Activated CD8-positive, alpha-beta memory T cell treated with anti-CD3 and anti-CD28 coated beads, Interleukin-2, amount 50 U/mL, for 4 hours (primary cell): ENCODE data around the gene ESR1.
"Not testable (repeated sequence)": the region's sequence is repeated elsewhere in the genome, so short reads cannot be mapped to it uniquely, and the experiment has no call there.

Experiments used
- DNase-seq: peaks from one replicate; pipeline ENCODE4 v3.0.0-alpha.2; 2020

ESR1 gene

DNA sequence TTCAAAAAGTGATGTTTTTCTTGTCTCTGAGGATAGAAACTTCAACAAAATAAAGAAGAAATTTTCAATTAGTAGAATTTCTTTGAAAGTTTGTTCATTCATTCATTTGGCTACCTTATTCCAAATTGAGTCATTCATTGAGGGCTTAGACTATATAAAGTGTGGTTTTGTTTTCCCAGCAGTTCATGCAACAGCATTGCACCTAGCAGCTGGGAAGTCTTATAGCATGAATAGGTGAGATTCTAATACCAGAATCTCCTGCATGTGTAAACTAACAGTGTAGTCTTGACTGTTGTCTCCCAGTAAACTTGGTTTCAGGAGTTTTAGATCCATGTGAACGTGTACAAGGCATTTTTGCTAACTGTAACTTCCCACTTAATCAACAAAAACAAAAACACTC lies 7.1 kb downstream of the ESR1 start:
- DNase-seq, result no peak

DNA sequence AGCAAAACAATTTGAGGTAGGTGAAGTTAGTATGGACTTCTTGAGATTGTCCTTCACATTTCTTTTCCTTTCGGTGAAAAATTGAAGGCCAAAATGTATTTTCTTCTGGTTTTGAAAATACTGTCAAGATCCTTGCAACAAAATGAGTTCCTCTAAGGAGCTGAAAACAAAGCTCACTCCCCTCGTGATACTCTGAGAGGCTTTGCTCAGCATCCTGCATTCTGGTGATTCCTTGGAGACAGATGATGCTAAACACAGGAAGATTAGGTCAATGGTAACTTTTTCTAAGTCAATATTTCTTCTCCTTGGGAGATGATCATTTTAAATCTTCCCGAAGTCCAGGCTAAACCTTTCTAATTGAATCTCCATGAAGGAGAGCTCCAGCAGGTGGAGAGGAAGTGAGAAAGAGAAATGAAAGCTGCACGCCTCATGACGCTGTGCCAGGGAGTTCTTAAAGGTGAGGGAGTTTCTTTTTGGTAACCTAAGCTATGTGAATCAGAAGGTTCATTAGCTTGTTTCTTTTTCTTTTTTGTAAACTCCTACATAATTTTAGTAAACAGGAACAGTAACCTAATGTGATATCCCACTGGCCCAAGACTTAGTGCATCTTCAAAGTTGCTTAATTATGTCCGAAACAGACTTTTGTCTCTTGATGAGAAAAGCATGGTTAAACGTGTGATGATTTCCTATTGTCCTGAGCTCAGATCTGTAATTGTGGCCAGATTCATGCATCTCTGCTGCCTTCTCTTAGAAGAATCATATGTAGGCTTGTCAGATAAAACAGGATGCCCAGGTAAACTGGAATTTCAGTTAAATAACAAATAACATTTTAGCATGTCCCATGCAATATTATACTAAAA lies 15.0 kb downstream of the ESR1 start:
- no peak for DNase-seq

GRCh38 chr6:151826517-151827142 lies 19.1 kb downstream of the ESR1 start:
- DNase-seq, result no peak

- DNase-seq, result no peak
Measured at GRCh38 chr6:151832710-151833109, 25.2 kb downstream of the ESR1 start.

- DNase-seq, result no peak
Measured at GRCh38 chr6:151835396-151835795, 27.9 kb downstream of the ESR1 start.

DNA sequence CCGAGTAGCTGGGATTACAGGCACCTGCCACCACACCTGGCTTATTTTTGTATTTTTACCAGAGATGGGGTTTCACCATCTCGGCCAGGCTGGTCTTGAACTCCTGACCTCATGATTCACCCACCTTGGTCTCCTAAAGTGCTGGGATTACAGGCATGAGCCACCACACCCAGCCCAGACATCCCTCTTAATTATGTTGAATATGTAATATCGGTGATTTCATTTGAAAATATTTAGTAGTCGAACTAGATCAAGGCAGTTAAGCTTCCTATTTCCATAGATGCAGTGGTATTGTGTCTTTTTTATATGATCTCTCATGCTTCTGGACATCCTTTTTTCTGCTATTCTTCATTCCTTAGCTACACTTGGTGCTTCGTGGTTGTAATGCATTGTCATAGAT lies 29.7 kb downstream of the ESR1 start:
- no peak for DNase-seq

GRCh38 chr6:151842816-151843215 lies 35.3 kb downstream of the ESR1 start:
- DNase-seq, result no peak

GRCh38 chr6:151847064-151847463 lies 39.6 kb downstream of the ESR1 start:
- DNase-seq, result no peak

DNA sequence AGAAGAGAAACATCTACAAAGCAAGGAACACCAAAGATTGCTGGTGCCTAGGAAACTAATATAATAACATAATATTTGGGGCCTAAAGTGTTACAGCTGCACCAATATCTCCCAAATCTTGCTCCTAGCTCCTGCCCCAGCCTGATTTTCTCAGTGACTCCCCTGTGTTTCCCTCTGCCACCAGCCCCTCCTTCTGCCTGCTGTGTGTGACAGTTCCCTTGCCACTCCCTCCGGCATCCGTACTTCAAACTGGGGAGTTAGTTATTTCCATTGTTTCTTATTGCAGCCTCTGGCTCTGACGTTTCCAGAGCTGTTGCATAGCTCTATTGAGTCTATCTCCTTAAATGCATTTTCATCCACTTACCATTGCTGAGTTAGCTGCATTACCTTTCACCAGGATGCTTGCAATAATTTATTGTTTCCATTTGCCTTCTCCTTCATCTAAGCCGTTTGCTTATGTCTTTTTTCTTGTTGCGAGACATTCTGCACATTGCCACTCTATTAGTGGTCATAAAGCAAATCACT lies 43.1 kb downstream of the ESR1 start:
- no peak for DNase-seq

- DNase-seq, result no peak
Measured at GRCh38 chr6:151858294-151858693, 50.8 kb downstream of the ESR1 start.

GRCh38 chr6:151862461-151862860 lies 55.0 kb downstream of the ESR1 start:
- DNase-seq, result no peak

DNA sequence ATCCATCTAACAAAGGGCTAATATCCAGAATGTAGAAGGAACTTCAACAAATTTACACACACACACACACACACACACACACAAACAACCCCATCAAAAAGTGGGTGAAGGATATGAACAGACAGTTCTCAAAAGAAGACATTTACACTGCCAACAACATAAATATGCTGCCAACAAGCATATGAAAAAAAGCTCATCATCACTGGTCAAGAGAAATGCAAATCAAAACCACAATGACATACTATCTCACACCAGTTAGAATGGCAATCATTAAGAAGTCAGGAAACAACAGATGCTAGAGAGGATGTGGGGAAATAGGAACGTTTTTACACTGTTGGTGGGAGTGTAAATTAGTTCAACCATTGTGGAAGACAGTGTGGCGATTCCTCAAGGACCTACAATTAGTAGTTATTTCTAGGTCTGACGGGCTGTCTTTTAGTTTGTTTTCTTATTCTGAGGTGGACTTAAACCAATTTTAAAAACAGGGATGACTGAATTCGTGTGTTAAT lies 59.9 kb downstream of the ESR1 start:
- not testable (repeated sequence) for DNase-seq

DNA sequence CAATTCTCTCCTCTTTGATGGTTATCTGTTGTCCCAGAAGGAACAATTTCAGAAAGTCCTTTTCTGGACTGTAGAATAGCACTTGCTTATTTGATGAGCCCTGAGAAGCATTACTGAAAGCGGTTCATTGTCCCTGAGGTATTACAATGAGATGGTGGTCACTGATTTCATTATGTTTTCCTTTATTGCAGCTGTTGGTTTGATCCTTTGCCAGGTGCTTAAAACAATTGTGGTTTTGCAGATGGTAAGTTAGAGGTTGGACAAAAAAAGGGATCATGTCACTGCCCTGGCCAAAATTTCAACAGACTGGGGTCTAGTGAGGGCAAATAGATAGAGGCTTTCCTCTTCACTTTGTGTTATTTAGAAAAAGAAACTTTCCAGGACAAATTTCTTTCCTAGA lies 61.9 kb downstream of the ESR1 start:
- DNase-seq, result no peak

- no peak for DNase-seq
Measured at GRCh38 chr6:151869787-151870186, 62.3 kb downstream of the ESR1 start.

DNA sequence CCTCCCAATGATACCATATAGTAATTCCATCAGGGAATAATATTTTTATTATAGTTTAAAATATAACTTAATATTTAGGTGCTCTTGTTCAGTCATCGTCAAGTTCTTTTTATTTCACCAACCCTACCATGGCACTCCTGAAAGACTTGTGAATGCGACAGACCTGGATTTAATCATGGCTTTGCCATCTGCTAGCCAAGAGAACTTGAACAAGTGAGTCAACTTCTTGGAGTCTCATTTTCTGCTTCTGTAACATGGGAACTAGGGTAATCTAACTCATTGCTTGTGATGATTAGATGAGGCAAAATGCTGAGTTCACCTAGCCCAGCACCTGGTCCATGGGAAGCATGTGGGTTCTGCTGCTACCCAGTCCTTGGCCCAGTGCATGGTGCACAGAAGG lies 62.9 kb downstream of the ESR1 start:
- no peak for DNase-seq

DNA sequence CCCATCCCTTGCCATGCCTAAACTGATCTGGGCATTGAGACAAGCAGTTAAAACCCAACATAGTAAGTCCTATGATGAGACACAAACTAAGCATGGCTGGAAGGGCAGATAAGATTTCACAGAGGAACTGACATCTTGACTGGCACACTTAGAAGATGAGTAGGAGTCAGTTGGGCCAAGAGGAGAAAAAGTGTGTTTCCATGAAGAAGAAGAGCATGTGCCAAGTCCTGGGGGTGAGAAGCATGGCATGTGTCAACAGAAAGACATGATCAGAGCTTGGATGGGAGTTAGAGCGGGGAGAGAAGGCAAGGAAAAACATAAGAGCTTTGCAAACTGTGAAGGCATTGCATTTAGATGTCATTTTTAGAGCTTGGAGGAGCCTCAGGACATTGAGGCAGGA lies 68.0 kb downstream of the ESR1 start:
- no peak for DNase-seq

DNA sequence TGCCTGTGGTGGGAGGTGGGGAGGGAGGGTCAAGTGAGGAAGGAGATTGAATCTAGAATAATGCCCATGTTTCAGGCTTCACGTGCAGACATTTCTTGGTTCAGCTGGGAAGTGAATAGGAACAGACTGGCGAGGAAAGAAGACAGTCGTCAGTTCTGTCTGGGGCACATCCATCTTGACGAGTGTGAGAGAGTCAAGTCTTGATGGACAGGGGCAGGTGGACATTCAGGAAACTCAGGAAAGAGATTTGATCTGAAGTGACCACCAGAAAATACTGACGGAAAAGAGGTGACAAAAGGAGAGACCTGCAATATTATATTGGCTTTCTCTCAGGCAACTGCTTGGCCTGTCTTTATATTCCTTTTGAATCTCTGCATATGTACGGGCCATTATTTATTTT lies 68.6 kb downstream of the ESR1 start:
- no peak for DNase-seq

DNA sequence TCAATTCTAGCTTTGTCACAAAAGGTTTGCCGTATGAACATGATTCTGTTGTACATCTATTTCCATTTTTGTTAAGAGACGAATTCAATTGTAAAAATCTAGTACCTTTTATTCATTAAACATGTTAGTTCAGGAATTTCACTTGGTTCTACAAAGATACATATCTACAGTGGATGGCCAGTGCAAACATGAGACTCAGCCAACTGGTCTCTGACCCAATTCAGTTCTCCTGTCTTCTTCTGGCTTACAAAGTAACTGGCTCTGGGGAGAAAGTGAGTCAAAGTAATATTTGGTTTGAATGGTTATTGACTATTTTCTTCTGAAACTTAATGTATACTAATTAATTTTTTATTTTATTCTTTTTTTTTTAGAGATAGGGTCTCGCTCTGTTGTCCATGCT lies 70.0 kb downstream of the ESR1 start:
- DNase-seq, result no peak

DNA sequence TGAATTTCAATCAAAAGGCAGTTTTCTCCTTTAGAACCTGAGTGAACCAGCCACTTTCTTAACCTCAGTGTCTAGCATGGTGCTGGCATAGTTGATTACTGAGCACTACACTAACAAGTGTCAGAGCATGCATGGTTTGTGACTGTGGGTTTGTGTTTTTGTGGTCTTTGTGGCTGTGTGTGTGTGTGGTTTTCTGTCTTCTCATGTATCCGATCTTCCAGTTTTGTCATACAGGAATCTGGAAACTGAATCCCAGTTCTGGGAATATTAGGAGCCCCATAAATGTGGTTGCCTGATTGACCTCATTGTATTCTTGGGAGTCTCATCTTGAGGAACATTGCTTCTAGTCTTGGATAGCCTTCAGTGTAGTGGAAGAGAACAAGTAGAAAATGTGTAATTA lies 73.7 kb downstream of the ESR1 start:
- DNase-seq, result no peak

- DNase-seq, result no peak
Measured at GRCh38 chr6:151882206-151882605, 74.7 kb downstream of the ESR1 start.

DNA sequence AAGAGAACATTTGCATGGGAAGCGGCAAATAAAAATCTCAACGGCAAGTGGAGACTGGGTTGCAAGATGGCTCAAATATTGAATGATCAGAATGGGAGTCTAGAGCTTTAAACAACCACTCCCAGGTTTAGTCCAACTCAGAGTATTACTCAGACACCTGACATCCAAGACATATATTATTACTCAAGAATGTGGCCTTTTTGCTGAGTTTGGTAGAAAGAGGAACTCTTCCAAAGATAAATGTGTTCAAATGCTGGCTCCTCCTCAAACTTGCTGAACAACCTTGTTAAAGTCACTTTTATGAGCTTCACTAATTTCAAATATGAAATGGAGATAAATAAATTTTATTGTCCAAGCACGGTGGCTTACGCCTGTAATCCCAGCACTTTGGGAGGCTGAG lies 77.8 kb downstream of the ESR1 start:
- DNase-seq, result no peak

DNA sequence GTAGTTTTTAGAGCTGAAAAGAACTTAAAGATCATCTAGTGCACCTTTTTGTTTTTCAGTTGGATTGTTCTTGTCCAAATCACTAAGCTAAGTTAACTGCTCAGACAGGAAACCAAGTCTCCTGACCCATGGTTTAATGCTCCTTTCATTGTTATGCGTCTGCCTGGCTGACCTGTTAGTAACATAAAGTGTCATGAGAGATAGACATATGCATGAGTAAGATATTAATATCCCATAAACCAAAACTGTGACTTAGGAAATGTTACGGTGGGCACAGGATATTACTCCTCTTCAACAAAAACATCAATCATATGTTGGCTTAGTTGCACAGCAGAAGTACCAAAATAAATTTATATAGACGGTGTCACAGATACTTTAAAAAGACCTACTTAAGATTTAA lies 84.0 kb downstream of the ESR1 start:
- DNase-seq, result no peak

- DNase-seq, result not testable (repeated sequence)
Measured at GRCh38 chr6:151894426-151894825, 86.9 kb downstream of the ESR1 start.

DNA sequence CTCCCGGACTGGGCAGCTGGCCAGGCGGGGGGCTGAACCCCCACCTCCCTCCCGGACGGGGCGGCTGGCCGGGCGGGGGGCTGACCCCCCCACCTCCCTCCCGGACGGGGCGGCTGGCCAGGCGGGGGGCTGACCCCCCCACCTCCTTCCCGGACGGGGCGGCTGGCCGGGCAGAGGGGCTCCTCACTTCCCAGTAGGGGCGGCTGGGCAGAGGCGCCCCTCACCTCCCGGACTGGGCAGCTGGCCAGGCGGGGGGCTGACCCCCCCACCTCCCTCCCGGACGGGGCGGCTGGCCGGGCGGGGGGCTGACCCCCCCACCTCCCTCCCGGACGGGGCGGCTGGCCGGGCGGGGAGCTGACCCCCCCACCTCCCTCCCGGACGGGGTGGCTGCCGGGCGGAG lies 91.7 kb downstream of the ESR1 start:
- DNase-seq, result not testable (repeated sequence)
